OCI-LY1 (cell line): ENCODE data around the gene FMN2.

Experiments used
- H2AFZ ChIP-seq: fragments of 200-600 bp; sonication (generic), shearing (Covaris generic); 2 replicates; pipeline ENCODE4 v1.6.0; 2014; ENCODE audit warnings: antibody characterized with exemption, mild to moderate bottlenecking, low read length
- H3F3A ChIP-seq: fragments of 200-600 bp; sonication (generic), shearing (Covaris generic); 2 replicates; pipeline ENCODE4 v1.6.0; 2014; ENCODE audit warnings: mild to moderate bottlenecking, antibody characterized with exemption, low read length, moderate library complexity; ENCODE audit not compliant: insufficient read depth
- H3K27ac ChIP-seq: fragments of 200-600 bp; sonication (generic); 2 replicates; pipeline ENCODE4 v1.5.1; 2014; ENCODE audit warnings: low read length, mixed run types, mild to moderate bottlenecking, low read depth; ENCODE audit not compliant: poor library complexity, severe bottlenecking
- H3K27me3 ChIP-seq: fragments of 200-600 bp; sonication (generic); 2 replicates; pipeline ENCODE4 v1.6.0; 2014; ENCODE audit warnings: antibody characterized with exemption, mild to moderate bottlenecking, low read length, moderate library complexity; ENCODE audit not compliant: insufficient read depth
- H3K36me3 ChIP-seq: fragments of 200-600 bp; sonication (generic); 2 replicates; pipeline ENCODE4 v1.6.1; 2014; ENCODE audit warnings: mild to moderate bottlenecking, antibody characterized with exemption, low read length, moderate library complexity, mixed read lengths; ENCODE audit not compliant: insufficient read depth
- H3K4me1 ChIP-seq: fragments of 200-600 bp; sonication (generic); 2 replicates; pipeline ENCODE4 v1.5.1; 2014; ENCODE audit warnings: mild to moderate bottlenecking, low read length, moderate library complexity; ENCODE audit not compliant: insufficient read depth, severe bottlenecking
- H3K4me2 ChIP-seq: fragments of 200-600 bp; sonication (generic), shearing (Covaris generic); 2 replicates; pipeline ENCODE4 v1.6.1; 2014; ENCODE audit warnings: low read length
- H3K4me3 ChIP-seq: fragments of 200-600 bp; sonication (generic); 2 replicates; pipeline ENCODE4 v1.5.1; 2014; ENCODE audit warnings: low read length, low read depth, mild to moderate bottlenecking, mixed read lengths; ENCODE audit not compliant: poor library complexity, severe bottlenecking
- H3K79me2 ChIP-seq: fragments of 200-600 bp; shearing (Covaris generic); 2 replicates; pipeline ENCODE4 v1.6.1; 2016; ENCODE audit warnings: mixed run types, low read length, mixed read lengths; ENCODE audit not compliant: insufficient read depth
- H3K9ac ChIP-seq: fragments of 200-600 bp; sonication (generic), shearing (Covaris generic); 2 replicates; pipeline ENCODE4 v1.6.1; 2014; ENCODE audit warnings: mild to moderate bottlenecking, low read length, mixed read lengths
- H3K9me2 ChIP-seq: fragments of 200-600 bp; sonication (generic), shearing (Covaris generic); 2 replicates; pipeline ENCODE4 v1.6.1; 2014; ENCODE audit warnings: low read depth, mild to moderate bottlenecking, low read length, mixed read lengths
- H3K9me3 ChIP-seq: fragments of 200-600 bp; shearing (Covaris generic); 2 replicates; pipeline ENCODE4 v1.6.1; 2014; ENCODE audit warnings: low read length, mixed read lengths
- H4K20me1 ChIP-seq: fragments of 200-600 bp; sonication (generic), shearing (Covaris generic); 2 replicates; pipeline ENCODE4 v1.6.0; 2016; ENCODE audit warnings: mild to moderate bottlenecking, low read length; ENCODE audit not compliant: insufficient read depth
- EZH2 ChIP-seq: fragments of 200-600 bp; sonication (generic), shearing (Covaris generic); IDR thresholded peaks from 2 replicates; pipeline ENCODE4 v1.8.0; 2017; ENCODE audit warnings: borderline replicate concordance, mixed run types, mild to moderate bottlenecking, antibody characterized with exemption, low read length, moderate library complexity, mixed read lengths
- TF ChIP-seq, protein P1 (sequence below): fragments of 200-600 bp; sonication (generic), shearing (Covaris generic); IDR thresholded peaks from 2 replicates; pipeline ENCODE4 v1.5.1; 2017; ENCODE audit warnings: mild to moderate bottlenecking, antibody characterized with exemption, low read length, moderate library complexity, mixed read lengths

Gene FMN2

DNA sequence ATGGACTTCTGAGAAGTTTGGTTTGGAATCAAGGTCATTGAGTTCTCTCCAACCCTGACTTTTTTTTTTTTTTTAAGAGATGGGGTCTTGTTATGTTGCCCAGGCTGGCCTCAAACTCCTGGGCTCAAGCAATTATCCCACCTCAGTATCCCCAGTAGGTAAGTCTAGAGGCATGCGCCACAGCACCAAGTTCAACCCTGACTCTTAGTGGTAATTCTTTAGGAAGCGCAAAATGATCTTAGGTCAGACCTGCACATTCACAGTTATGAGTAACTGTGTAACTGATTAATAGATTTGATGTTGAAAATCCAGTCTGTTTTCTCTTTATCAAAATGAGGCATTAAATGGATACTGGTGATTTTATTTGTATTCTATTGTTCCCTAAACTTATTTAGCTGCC lies 424.4 kb downstream of the FMN2 start:
- Histone ChIP-seq H3K9ac (no peak overlapping the region), H4K20me1 (no peaks in the 10 kb centered on the region), H3K4me3 (no peak overlapping the region), H3K36me3 (no peaks in the 10 kb centered on the region), H3K27me3 (no peaks in the 10 kb centered on the region), H2AFZ (no peak overlapping the region), H3K79me2 (no peaks in the 10 kb centered on the region), H3K9me3 (no peaks in the 10 kb centered on the region), H3K9me2 (no peaks in the 10 kb centered on the region), H3K4me2 (no peak overlapping the region), H3F3A (no peaks in the 10 kb centered on the region), H3K4me1 (no peaks in the 10 kb centered on the region), H3K27ac (no peak overlapping the region)
- TF ChIP-seq EZH2: no peak
- TF ChIP-seq, protein P1, sequence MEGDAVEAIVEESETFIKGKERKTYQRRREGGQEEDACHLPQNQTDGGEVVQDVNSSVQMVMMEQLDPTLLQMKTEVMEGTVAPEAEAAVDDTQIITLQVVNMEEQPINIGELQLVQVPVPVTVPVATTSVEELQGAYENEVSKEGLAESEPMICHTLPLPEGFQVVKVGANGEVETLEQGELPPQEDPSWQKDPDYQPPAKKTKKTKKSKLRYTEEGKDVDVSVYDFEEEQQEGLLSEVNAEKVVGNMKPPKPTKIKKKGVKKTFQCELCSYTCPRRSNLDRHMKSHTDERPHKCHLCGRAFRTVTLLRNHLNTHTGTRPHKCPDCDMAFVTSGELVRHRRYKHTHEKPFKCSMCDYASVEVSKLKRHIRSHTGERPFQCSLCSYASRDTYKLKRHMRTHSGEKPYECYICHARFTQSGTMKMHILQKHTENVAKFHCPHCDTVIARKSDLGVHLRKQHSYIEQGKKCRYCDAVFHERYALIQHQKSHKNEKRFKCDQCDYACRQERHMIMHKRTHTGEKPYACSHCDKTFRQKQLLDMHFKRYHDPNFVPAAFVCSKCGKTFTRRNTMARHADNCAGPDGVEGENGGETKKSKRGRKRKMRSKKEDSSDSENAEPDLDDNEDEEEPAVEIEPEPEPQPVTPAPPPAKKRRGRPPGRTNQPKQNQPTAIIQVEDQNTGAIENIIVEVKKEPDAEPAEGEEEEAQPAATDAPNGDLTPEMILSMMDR: no peak

DNA sequence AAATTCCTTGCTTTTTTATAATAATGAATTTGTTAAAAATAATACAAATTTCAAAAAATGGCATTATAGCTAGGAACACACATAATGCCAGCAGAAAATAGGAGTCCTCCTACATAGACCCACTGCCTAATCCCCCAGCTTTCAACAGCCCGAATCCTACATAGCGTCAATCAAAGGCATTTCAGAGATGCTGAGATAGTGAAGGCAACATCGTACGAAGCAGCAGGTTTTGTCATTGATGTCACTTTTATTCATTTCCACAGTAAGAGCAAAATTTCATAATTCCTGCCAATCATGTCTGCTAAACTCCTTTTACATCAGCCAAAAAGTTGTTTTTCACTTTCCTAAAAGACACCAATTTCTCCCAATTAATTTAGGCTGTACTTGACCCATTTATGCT lies 426.2 kb downstream of the FMN2 start:
- Histone ChIP-seq H3K36me3 (no peaks in the 10 kb centered on the region), H4K20me1 (no peaks in the 10 kb centered on the region), H2AFZ (no peak overlapping the region), H3K4me2 (no peak overlapping the region), H3K4me1 (no peaks in the 10 kb centered on the region), H3K27me3 (no peaks in the 10 kb centered on the region), H3K9me2 (no peaks in the 10 kb centered on the region), H3K4me3 (no peak overlapping the region), H3K27ac (no peak overlapping the region), H3K79me2 (no peaks in the 10 kb centered on the region), H3F3A (no peaks in the 10 kb centered on the region), H3K9ac (no peak overlapping the region), H3K9me3 (no peaks in the 10 kb centered on the region)
- no peak for TF ChIP-seq EZH2
- TF ChIP-seq, protein P1: no peak

DNA sequence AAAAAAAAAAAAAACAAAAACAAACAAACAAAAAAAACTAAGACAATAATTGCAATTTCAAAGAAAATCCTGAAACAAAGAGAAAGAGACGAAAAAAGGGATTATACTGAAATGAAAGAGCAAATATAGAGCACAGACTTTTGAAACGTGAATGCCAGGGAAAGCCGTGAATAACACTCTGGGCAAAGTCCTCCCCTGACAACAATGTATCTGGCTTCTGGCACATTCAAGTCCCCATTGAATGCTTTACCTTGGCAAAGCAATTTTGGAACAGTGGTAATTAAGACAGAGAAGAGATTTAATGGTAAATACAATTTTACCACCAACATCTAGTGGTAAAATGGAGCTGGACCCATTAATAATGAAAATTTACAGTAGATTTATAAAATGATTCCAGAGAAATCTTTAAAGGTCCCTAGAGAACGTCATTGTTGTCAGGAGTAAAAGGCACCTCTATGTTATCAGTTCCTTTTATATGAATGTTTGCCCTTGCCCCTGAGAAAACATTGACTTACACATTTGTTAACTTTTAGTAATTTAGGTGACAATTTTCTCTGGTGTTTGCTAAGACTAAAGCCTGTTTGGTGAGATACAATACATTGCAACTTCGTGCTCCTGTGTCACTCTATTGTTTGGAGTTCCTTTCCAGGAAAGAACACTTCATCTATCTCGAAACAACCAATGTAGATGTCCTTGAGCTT lies 430.6 kb downstream of the FMN2 start:
- Histone ChIP-seq H3K27ac (no peak overlapping the region), H3K27me3 (no peaks in the 10 kb centered on the region), H3K36me3 (no peaks in the 10 kb centered on the region), H3F3A (no peaks in the 10 kb centered on the region), H3K79me2 (no peaks in the 10 kb centered on the region), H3K9me3 (no peaks in the 10 kb centered on the region), H3K4me2 (no peak overlapping the region), H3K4me3 (no peak overlapping the region), H4K20me1 (no peaks in the 10 kb centered on the region), H3K9ac (no peak overlapping the region), H3K9me2 (no peaks in the 10 kb centered on the region), H2AFZ (no peak overlapping the region), H3K4me1 (no peaks in the 10 kb centered on the region)
- no peak for TF ChIP-seq EZH2
- TF ChIP-seq, protein P1: no peak
